B cell (primary cell): Measurements from ENCODE around the gene CCDC68. TPM values are rescaled to one million over a fixed set of nuclear protein-coding genes. Genes with fewer than 3 reads are reported as not detected.

Experiments used
- ATAC-seq: fragments of 200-7000 bp; cut with Tn5 transposase; one replicate; pipeline ENCODE4 v1.10.0; 2021; ENCODE audit warnings: low read depth, mild to moderate bottlenecking, moderate number of reproducible peaks, moderate library complexity
- CTCF ChIA-PET: fragments of 350-600 bp; sonication (Branson Sonifier 250); formaldehyde crosslinking; loops from one replicate; lab custom pipeline; 2021; ENCODE audit warnings: antibody characterized with exemption, inconsistent platforms; lab: Charles Lee
- POLR2A ChIA-PET: fragments of 350-600 bp; sonication (Branson Sonifier 250); formaldehyde crosslinking; loops from one replicate; lab custom pipeline; 2021; ENCODE audit warnings: antibody characterized with exemption; lab: Charles Lee
- DNase-seq: peaks from one replicate; pipeline ENCODE4 v3.0.0; 2013
- H2AFZ ChIP-seq: 2 replicates; pipeline ENCODE4 v1.6.1; 2012; ENCODE audit warnings: mild to moderate bottlenecking, low read depth, low read length; ENCODE audit not compliant: insufficient read depth, poor library complexity, severe bottlenecking
- H3K27ac ChIP-seq, 2 donors: 1 replicate in 1 of 2; 2 replicates in 1 of 2; pipeline ENCODE4 v1.5.1; 2012 to 2013; ENCODE audit warnings: low read length in 2 of 2, mild to moderate bottlenecking in 2 of 2, moderate library complexity in 1 of 2
- H3K27me3 ChIP-seq, 4 experiments: fragments of 200-600 bp in 1 of 4; sonication (generic) in 1 of 4; replicated peaks in 1 of 4; 1 replicate in 2 of 4; 2 replicates in 2 of 4; pipeline versions ENCODE4 v1.6.1 to v1.7.0; 2013 to 2016; ENCODE audit warnings: low read length in 3 of 4, mild to moderate bottlenecking in 2 of 4, mixed read lengths in 1 of 4, moderate library complexity in 1 of 4; ENCODE audit not compliant: insufficient read depth in 4 of 4, control insufficient read depth in 3 of 4; ENCODE audit errors: control extremely low read depth in 1 of 4
- H3K36me3 ChIP-seq, 2 experiments: replicated peaks in 1 of 2; 1 replicate in 1 of 2; 2 replicates in 1 of 2; pipeline versions ENCODE4 v1.6.1 to v1.7.1; 2013; ENCODE audit warnings: low read length in 1 of 2; ENCODE audit not compliant: insufficient read depth in 2 of 2, control insufficient read depth in 1 of 2; ENCODE audit errors: control extremely low read depth in 1 of 2, extremely low read depth in 1 of 2
- H3K4me1 ChIP-seq, 2 donors: fragments of 200-600 bp in 1 of 2; sonication (generic) in 1 of 2; 1 replicate in 1 of 2; 2 replicates in 1 of 2; pipeline versions ENCODE4 v1.5.1 to v1.6.1; 2013 to 2017; ENCODE audit warnings: low read length in 2 of 2; ENCODE audit not compliant: control insufficient read depth in 2 of 2, insufficient read depth in 2 of 2
- H3K4me2 ChIP-seq: replicated peaks from 2 replicates; pipeline ENCODE3; 2012; ENCODE audit warnings: mild to moderate bottlenecking, low read depth, low read length; ENCODE audit not compliant: poor library complexity, severe bottlenecking
- H3K4me3 ChIP-seq, 5 experiments: fragments of 200-600 bp in 1 of 5; sonication (generic) in 1 of 5; 1 replicate in 3 of 5; 2 replicates in 2 of 5; pipeline versions ENCODE4 v1.5.1 to v1.7.0; 2011 to 2016; ENCODE audit warnings: low read length in 4 of 5, mild to moderate bottlenecking in 4 of 5, low read depth in 2 of 5, control low read depth in 1 of 5, moderate library complexity in 1 of 5; ENCODE audit not compliant: insufficient read depth in 1 of 5; ENCODE audit errors: control extremely low read depth in 1 of 5, extremely low read depth in 1 of 5
- H3K79me2 ChIP-seq: fragments of 200-600 bp; sonication (generic); one replicate; pipeline ENCODE4 v1.6.0; 2016; ENCODE audit warnings: low read length; ENCODE audit not compliant: control insufficient read depth, insufficient read depth
- H3K9ac ChIP-seq: fragments of 200-600 bp; sonication (generic); 2 replicates; pipeline ENCODE4 v1.6.1; 2017; ENCODE audit warnings: mild to moderate bottlenecking, low read length, moderate library complexity
- H3K9me3 ChIP-seq, 3 donors: one replicate each; pipeline versions ENCODE4 v1.6.1 to v1.7.1; 2013; ENCODE audit warnings: low read length in 2 of 3; ENCODE audit not compliant: control insufficient read depth in 2 of 3, insufficient read depth in 1 of 3; ENCODE audit errors: control extremely low read depth in 1 of 3
- H4K20me1 ChIP-seq: 2 replicates; pipeline ENCODE4 v1.6.0; 2012; ENCODE audit warnings: mild to moderate bottlenecking, low read length; ENCODE audit not compliant: insufficient read depth, control insufficient read depth, poor library complexity, severe bottlenecking
- H3K27ac Mint-ChIP-seq: one replicate; pipeline ENCODE4 v1.8.0; 2021; ENCODE audit warnings: mixed read lengths
- H3K27me3 Mint-ChIP-seq: one replicate; pipeline ENCODE4 v1.8.0; 2021; ENCODE audit warnings: mixed read lengths
- H3K4me1 Mint-ChIP-seq: one replicate; pipeline ENCODE4 v1.8.0; 2021; ENCODE audit warnings: mixed read lengths
- H3K4me3 Mint-ChIP-seq: one replicate; pipeline ENCODE4 v1.8.0; 2021; ENCODE audit warnings: mixed read lengths
- H3K9me3 Mint-ChIP-seq: one replicate; pipeline ENCODE4 v1.8.0; 2022; ENCODE audit warnings: mixed read lengths; ENCODE audit not compliant: insufficient read depth
- EZH2 ChIP-seq: IDR thresholded peaks from 2 replicates; pipeline ENCODE4 v1.6.1; 2012; ENCODE audit warnings: borderline replicate concordance, low read depth, mild to moderate bottlenecking, moderate library complexity, low read length; ENCODE audit not compliant: insufficient read depth, poor library complexity, severe bottlenecking
- WGBS: methylation state at CpG from one replicate; pipeline ENCODE4 v1.1.5; 2013; ENCODE audit warnings: missing lambda C conversion rate; ENCODE audit not compliant: insufficient coverage; 5-methylcytosine and 5-hydroxymethylcytosine counted together
- intact Hi-C: fragments of 100-400 bp; cut with micrococcal nuclease; formaldehyde crosslinking; loops from one replicate; pipeline ENCODE4 v1.10.0; 2022
- polyA plus RNA-seq: library from polyadenylated mRNA; depleted of rRNA; stranded (reverse); fragments of >200 nt; gene quantifications from 2 replicates; pipeline ENCODE4 v1.2.3, GENCODE V29; 2012
- total RNA-seq, 2 donors: library from RNA; stranded (reverse); fragments of 120-200 nt in 1 of 2; gene quantifications; 1 replicate in 1 of 2; 2 replicates in 1 of 2; pipeline versions ENCODE4 v1.2.3 to v1.2.4, GENCODE V29; 2013 to 2022
- TF ChIP-seq, protein P1 (sequence below): fragments of 200-600 bp; IDR thresholded peaks from one replicate; pipeline ENCODE4 v1.8.0; 2022; ENCODE audit warnings: antibody characterized with exemption, mild to moderate bottlenecking

The CCDC68 gene
- total and polyA plus RNA-seq, 2 donors (not counting 1 experiment from before 2014, with no cell fraction given): 0.01 to 0.32 TPM

GRCh38 chr18:54975598-54975997 lies 16.3 kb upstream of the CCDC68 start:
- no peaks in the 10 kb centered on the region for H3K27me3 Mint-ChIP-seq
- CTCF ChIA-PET: interaction anchor here (2.3 kb wide), 1 partner anchor 8 kb away, joined by 4 read pairs; no protein-coding TSS in a partner anchor
- H3K27ac ChIP-seq: no peak overlapping the region
- H3K4me1 ChIP-seq: no peaks in the 10 kb centered on the region
- ATAC-seq (no peak), DNase-seq (no peak)
- H3K27ac Mint-ChIP-seq: no peak overlapping the region
- H3K4me1 Mint-ChIP-seq: no peaks in the 10 kb centered on the region
- H3K9me3 Mint-ChIP-seq: no peaks in the 10 kb centered on the region
- H4K20me1 ChIP-seq: no peaks in the 10 kb centered on the region
- no peak overlapping the region for H3K4me2 ChIP-seq
- intact Hi-C loops: no loop called here
- no peak overlapping the region for H3K4me3 Mint-ChIP-seq
- no peak overlapping the region for H3K9ac ChIP-seq
- peaks cover 0 to 6% (median 0%) of the 10 kb centered on the region in 4 experiments for H3K27me3 ChIP-seq
- POLR2A ChIA-PET: no interaction called here
- H2AFZ ChIP-seq: no peak overlapping the region
- TF ChIP-seq, protein P1, sequence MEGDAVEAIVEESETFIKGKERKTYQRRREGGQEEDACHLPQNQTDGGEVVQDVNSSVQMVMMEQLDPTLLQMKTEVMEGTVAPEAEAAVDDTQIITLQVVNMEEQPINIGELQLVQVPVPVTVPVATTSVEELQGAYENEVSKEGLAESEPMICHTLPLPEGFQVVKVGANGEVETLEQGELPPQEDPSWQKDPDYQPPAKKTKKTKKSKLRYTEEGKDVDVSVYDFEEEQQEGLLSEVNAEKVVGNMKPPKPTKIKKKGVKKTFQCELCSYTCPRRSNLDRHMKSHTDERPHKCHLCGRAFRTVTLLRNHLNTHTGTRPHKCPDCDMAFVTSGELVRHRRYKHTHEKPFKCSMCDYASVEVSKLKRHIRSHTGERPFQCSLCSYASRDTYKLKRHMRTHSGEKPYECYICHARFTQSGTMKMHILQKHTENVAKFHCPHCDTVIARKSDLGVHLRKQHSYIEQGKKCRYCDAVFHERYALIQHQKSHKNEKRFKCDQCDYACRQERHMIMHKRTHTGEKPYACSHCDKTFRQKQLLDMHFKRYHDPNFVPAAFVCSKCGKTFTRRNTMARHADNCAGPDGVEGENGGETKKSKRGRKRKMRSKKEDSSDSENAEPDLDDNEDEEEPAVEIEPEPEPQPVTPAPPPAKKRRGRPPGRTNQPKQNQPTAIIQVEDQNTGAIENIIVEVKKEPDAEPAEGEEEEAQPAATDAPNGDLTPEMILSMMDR: no peak
- no peak for TF ChIP-seq EZH2
- H3K79me2 ChIP-seq: no peaks in the 10 kb centered on the region
- no peak overlapping the region for H3K4me3 ChIP-seq
- 92% methylated on average over 2 of the region's 2 CpGs for WGBS
- no peaks in the 10 kb centered on the region for H3K9me3 ChIP-seq
- no peaks in the 10 kb centered on the region for H3K36me3 ChIP-seq

DNA sequence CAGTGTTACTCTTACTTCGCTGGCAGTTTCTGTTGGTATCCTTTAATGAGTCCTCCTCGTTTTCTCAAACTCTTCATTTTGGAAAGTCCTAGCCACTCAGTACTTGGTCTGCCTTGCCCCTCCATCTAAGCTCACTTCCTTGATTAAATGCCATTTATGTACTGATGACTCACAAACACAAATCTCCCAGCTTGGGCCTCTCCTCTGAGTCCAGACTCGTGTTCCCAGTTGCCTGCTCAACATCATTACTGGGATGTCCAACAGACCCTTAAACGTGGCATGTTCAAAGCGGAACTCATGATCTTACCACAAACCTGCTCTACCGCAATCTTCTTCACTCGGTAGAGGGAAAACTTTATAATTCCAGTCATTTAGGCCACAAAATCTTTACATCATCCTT lies 13.8 kb upstream of the CCDC68 start:
- peaks cover 6% of the 10 kb centered on the region for H3K9me3 Mint-ChIP-seq
- Histone ChIP-seq H3K79me2 (no peaks in the 10 kb centered on the region), H3K9me3 (peaks cover 1 to 6% (median 5%) of the 10 kb centered on the region in 3 donors), H3K4me1 (no peaks in the 10 kb centered on the region), H3K4me3 (no peak overlapping the region), H4K20me1 (no peaks in the 10 kb centered on the region), H3K4me2 (no peak overlapping the region), H3K36me3 (no peaks in the 10 kb centered on the region), H3K27me3 (no peaks in the 10 kb centered on the region), H3K9ac (no peak overlapping the region), H2AFZ (no peak overlapping the region), H3K27ac (no peak overlapping the region)
- no peaks in the 10 kb centered on the region for H3K27me3 Mint-ChIP-seq
- intact Hi-C loops: no loop called here
- H3K27ac Mint-ChIP-seq: no peak overlapping the region
- POLR2A ChIA-PET: no interaction called here
- H3K4me3 Mint-ChIP-seq: no peak overlapping the region
- TF ChIP-seq, protein P1: no peak
- no peak for TF ChIP-seq EZH2
- WGBS: 86% methylated on average over 7 of the region's 7 CpGs
- no peak for DNase-seq
- ATAC-seq: no peak
- CTCF ChIA-PET: no interaction called here
- H3K4me1 Mint-ChIP-seq: peaks cover 3% of the 10 kb centered on the region
